Prostate gland (tissue), 2 donors: ENCODE measurements around the gene ACACB.

ENCODE experiments used
- POLR2A ChIP-seq: fragments of 450-650 bp; IDR thresholded peaks from one replicate; pipeline ENCODE4 v1.6.1; 2016; ENCODE audit warnings: antibody characterized with exemption, mild to moderate bottlenecking
- POLR2AphosphoS5 ChIP-seq: sonication (generic); formaldehyde crosslinking; IDR thresholded peaks from one replicate; pipeline ENCODE4 v1.6.1; 2017; ENCODE audit warnings: antibody characterized with exemption
- TF ChIP-seq, protein P1 (sequence below), 4 experiments: fragments of 200-600 bp in 2 of 4; fragments of 450-650 bp in 2 of 4; sonication (generic) in 2 of 4; IDR thresholded peaks; 1 replicate in 3 of 4; 2 replicates in 1 of 4; pipeline ENCODE4 v1.5.1; 2016 to 2019; ENCODE audit warnings: antibody characterized with exemption in 4 of 4, mild to moderate bottlenecking in 2 of 4, moderate library complexity in 2 of 4

GRCh38 chr12:109097140-109097434, 19.3 kb upstream of the ACACB start:
- TF ChIP-seq, protein P1, sequence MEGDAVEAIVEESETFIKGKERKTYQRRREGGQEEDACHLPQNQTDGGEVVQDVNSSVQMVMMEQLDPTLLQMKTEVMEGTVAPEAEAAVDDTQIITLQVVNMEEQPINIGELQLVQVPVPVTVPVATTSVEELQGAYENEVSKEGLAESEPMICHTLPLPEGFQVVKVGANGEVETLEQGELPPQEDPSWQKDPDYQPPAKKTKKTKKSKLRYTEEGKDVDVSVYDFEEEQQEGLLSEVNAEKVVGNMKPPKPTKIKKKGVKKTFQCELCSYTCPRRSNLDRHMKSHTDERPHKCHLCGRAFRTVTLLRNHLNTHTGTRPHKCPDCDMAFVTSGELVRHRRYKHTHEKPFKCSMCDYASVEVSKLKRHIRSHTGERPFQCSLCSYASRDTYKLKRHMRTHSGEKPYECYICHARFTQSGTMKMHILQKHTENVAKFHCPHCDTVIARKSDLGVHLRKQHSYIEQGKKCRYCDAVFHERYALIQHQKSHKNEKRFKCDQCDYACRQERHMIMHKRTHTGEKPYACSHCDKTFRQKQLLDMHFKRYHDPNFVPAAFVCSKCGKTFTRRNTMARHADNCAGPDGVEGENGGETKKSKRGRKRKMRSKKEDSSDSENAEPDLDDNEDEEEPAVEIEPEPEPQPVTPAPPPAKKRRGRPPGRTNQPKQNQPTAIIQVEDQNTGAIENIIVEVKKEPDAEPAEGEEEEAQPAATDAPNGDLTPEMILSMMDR (IDR thresholded peaks at IDR 0.05), result no peak
- no peak for TF ChIP-seq POLR2A
- no peak for TF ChIP-seq POLR2AphosphoS5
